ENCODE data around the gene NRG3. TPM values are rescaled to one million over a fixed set of nuclear protein-coding genes. Genes with fewer than 3 reads are reported as not detected.
"Not testable (repeated sequence)": the region's sequence is repeated elsewhere in the genome, so short reads cannot be mapped to it uniquely, and the experiment has no call there.

The NRG3 gene
- total RNA-seq, 1 donor from 2014 or later, result not detected

DNA sequence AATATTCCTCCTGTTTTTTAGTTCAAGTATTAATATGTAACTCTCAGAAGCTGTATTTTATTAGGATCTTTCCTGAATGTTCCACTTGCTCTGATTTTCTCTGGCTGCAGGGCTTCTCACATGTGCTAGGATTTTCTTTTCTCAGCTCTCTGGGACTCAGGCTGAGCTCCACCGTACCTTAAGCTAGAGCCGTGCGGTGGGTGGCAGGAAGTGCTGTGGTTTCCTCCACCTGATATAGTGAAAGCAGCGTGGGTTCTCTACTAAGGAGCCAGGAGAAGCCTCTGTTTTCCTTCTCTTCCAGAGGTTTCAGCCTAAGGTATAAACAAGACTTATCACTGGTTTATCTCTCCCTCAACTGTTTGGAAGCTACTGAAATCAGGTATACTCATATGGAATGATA is 433.6 kb downstream of the NRG3 start:
- DNase-seq (ENCODE audit: low spot score), result no peak
- intact Hi-C loops (cut with micrococcal nuclease), result no loop called here
- Mint-ChIP-seq H3K27ac (no peak overlapping the region), H3K9me3 (peaks cover 6% of the 10 kb centered on the region), H3K27me3 (ENCODE audit: insufficient read depth) (no peaks in the 10 kb centered on the region), H3K4me3 (no peak overlapping the region), H3K36me3 (ENCODE audit: low read depth) (no peaks in the 10 kb centered on the region), H3K4me1 (ENCODE audit: low read depth) (no peaks in the 10 kb centered on the region)

DNA sequence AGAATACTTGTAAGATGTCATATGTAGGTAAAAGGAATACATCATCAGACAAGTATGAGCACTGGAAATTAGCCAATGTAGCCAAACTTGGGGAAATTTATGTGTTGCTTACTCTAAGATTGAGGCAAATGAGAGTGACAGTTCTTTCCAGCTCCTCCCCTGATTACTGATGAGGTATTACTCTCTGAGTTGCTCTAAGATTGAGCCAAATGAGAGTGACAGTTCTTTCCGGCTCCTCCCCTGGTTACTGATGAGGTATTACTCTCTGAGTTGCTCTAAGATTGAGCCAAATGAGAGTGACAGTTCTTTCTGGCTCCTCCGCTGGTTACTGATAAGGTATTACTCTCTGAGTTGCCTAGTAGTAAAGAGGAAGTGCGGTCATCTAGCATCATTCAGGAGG is 435.8 kb downstream of the NRG3 start:
- H3K27ac Mint-ChIP-seq, result no peak overlapping the region
- H3K36me3 Mint-ChIP-seq (ENCODE audit: low read depth), result no peaks in the 10 kb centered on the region
- intact Hi-C loops (cut with micrococcal nuclease), result no loop called here
- peaks cover 6% of the 10 kb centered on the region for H3K9me3 Mint-ChIP-seq
- DNase-seq (ENCODE audit: low spot score), result no peak
- H3K4me1 Mint-ChIP-seq (ENCODE audit: low read depth), result no peaks in the 10 kb centered on the region
- no peaks in the 10 kb centered on the region for H3K27me3 Mint-ChIP-seq (ENCODE audit: insufficient read depth)
- no peak overlapping the region for H3K4me3 Mint-ChIP-seq

DNA sequence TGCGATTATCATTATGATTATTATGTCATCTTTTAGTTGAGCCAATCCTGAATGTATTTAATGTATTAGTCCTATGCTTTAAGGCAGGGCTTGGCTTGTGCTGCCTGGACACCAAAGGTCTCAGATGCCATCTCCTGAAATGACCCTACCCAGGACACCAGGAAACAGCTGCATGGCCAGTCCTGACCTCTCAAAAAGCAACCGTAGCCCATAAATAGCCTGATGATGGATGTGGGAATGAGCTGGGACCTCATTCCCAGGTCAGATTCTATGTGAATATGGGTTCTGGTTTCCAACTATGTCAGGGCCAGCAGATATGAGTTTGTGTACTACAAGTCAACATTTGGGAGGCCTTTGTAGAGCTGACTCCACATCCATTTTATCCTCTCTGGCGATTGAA is 438.4 kb downstream of the NRG3 start:
- H3K36me3 Mint-ChIP-seq (ENCODE audit: low read depth), result no peaks in the 10 kb centered on the region
- intact Hi-C loops (cut with micrococcal nuclease), result no loop called here
- H3K4me3 Mint-ChIP-seq, result no peak overlapping the region
- H3K4me1 Mint-ChIP-seq (ENCODE audit: low read depth), result no peaks in the 10 kb centered on the region
- no peak for DNase-seq (ENCODE audit: low spot score)
- H3K27me3 Mint-ChIP-seq (ENCODE audit: insufficient read depth), result no peaks in the 10 kb centered on the region
- no peak overlapping the region for H3K27ac Mint-ChIP-seq
- peaks cover 6% of the 10 kb centered on the region for H3K9me3 Mint-ChIP-seq

DNA sequence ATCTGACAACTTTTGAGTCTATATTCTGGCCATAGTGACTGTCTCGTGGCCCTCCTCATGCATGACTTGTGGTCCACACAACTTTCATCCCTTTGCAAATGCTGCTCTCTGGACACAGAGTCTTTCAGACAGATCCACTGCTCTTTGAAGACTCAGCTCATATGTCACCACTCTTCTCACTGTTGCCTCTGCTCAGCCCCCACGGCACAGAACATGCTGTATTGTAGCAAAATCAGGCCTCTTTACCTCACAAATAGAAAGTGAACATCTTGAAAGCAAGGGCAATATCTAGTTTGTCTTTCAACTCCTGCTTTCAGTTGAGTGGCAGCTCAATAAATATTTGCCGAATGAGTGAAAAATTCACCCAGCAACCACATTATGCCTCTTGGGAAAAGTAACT is 443.5 kb downstream of the NRG3 start:
- Mint-ChIP-seq H3K36me3 (ENCODE audit: low read depth) (no peaks in the 10 kb centered on the region), H3K4me3 (no peak overlapping the region), H3K27ac (no peak overlapping the region), H3K27me3 (ENCODE audit: insufficient read depth) (no peaks in the 10 kb centered on the region), H3K9me3 (no peaks in the 10 kb centered on the region), H3K4me1 (ENCODE audit: low read depth) (no peaks in the 10 kb centered on the region)
- intact Hi-C loops (cut with micrococcal nuclease), result no loop called here
- no peak for DNase-seq (ENCODE audit: low spot score)

DNA sequence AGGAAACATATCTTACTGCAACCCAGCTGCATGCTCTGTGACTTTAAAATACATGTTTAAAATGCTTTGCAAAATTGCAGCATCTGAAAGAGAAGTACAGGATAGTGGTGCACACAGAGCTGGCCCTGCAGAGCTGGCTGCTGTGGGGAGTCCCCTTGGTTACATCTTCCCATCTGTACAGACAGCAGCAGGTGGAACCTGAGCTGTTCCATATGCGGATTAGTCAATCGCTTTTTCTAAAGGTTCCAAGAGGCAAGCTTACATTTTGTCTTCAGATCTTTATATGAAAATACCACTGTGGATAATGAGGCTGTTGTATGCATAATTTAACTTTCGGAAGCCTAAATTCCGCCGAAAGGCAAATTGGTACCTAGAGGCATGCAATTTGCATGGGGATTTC is 444.1 kb downstream of the NRG3 start:
- no peaks in the 10 kb centered on the region for H3K27me3 Mint-ChIP-seq (ENCODE audit: insufficient read depth)
- no peaks in the 10 kb centered on the region for H3K9me3 Mint-ChIP-seq
- H3K4me3 Mint-ChIP-seq, result no peak overlapping the region
- no peaks in the 10 kb centered on the region for H3K4me1 Mint-ChIP-seq (ENCODE audit: low read depth)
- DNase-seq (ENCODE audit: low spot score), result no peak
- no peak overlapping the region for H3K27ac Mint-ChIP-seq
- intact Hi-C loops (cut with micrococcal nuclease), result no loop called here
- no peaks in the 10 kb centered on the region for H3K36me3 Mint-ChIP-seq (ENCODE audit: low read depth)

DNA sequence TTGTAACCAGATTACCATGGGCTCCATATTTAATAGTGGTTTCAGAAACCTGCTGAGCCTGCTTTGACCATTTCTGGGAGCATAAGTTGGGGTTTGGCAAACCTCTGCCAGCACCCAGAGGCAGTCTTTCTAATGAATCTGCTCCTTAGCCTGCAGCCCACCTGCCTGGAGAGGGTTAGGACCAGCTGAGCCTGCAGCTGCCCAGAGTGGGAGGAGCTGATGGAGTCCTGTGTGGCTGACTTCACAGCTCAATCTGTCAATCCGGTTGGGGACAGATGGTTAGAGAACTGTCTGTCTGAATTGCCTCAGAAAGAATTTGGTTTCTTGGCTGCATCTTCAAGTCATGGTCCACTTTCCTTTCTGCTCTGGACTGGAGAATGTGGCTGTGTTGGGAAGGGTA is 444.6 kb downstream of the NRG3 start:
- intact Hi-C loops (cut with micrococcal nuclease), result no loop called here
- no peak overlapping the region for H3K27ac Mint-ChIP-seq
- H3K27me3 Mint-ChIP-seq (ENCODE audit: insufficient read depth), result no peaks in the 10 kb centered on the region
- H3K4me3 Mint-ChIP-seq, result no peak overlapping the region
- no peak for DNase-seq (ENCODE audit: low spot score)
- H3K9me3 Mint-ChIP-seq, result no peaks in the 10 kb centered on the region
- no peaks in the 10 kb centered on the region for H3K36me3 Mint-ChIP-seq (ENCODE audit: low read depth)
- H3K4me1 Mint-ChIP-seq (ENCODE audit: low read depth), result no peaks in the 10 kb centered on the region

DNA sequence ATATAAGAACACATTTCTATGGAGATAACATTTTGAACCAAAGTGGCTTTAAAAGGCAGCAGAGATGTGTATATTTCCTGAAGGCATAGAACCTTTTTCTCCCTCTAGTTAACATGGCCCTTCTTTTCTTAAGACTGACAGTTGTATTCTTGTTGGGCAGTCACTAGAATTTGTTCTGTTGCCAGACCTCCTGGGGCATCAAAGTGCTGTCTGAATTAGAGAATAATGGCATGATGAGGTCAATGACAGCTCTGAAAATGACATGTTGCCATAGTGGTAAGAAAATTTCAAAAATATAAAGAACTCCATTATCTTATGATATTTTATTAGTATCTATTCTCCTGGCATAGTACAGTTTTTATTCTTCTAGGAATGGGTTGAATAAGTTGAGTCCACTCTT is 446.7 kb downstream of the NRG3 start:
- Mint-ChIP-seq H3K4me1 (ENCODE audit: low read depth) (no peaks in the 10 kb centered on the region), H3K36me3 (ENCODE audit: low read depth) (no peaks in the 10 kb centered on the region), H3K27ac (no peak overlapping the region), H3K9me3 (no peaks in the 10 kb centered on the region), H3K4me3 (no peak overlapping the region), H3K27me3 (ENCODE audit: insufficient read depth) (no peaks in the 10 kb centered on the region)
- intact Hi-C loops (cut with micrococcal nuclease), result no loop called here
- DNase-seq (ENCODE audit: low spot score), result no peak

DNA sequence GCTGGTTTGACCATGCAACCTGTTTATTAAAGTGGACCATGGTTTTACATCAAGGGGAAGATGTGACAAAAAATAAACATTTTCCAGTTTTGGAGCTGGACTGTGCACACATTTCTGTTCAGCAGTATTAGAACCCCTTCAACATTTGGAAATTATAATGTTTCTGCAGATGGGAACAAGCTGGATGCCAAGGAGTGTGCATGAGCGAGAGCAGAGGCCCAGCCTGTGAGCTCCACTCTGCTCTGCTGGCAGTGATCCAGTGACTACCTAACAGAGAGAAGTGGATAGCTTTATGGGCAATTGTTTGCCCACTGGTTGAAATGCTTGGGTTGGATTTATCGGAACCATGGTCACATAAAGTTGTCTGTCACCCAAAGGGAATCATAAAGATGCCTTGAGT is 456.7 kb downstream of the NRG3 start:
- intact Hi-C loops (cut with micrococcal nuclease), result no loop called here
- no peaks in the 10 kb centered on the region for H3K9me3 Mint-ChIP-seq
- H3K27me3 Mint-ChIP-seq (ENCODE audit: insufficient read depth), result no peaks in the 10 kb centered on the region
- no peaks in the 10 kb centered on the region for H3K36me3 Mint-ChIP-seq (ENCODE audit: low read depth)
- no peak for DNase-seq (ENCODE audit: low spot score)
- H3K27ac Mint-ChIP-seq, result no peak overlapping the region
- H3K4me1 Mint-ChIP-seq (ENCODE audit: low read depth), result no peaks in the 10 kb centered on the region
- no peak overlapping the region for H3K4me3 Mint-ChIP-seq

DNA sequence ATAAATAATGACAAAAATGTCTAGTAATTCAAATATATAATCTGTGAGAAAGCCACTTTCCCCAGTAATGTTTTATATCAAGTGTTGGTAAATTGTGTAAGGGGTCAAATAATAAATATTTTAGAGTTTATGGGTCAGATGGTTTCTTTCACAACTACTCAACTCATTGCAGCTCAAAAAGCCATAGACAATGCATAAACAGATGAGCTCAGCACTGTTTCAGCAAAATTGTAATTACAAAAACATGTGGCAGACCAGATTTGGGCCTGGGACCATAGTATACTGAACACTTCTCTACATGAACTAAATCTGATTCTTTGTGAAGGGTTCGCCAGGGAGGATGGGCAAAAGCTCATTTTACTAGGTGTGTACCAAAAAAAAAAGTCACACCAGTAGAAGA is 460.8 kb downstream of the NRG3 start:
- no peak overlapping the region for H3K27ac Mint-ChIP-seq
- no peak overlapping the region for H3K4me3 Mint-ChIP-seq
- no peaks in the 10 kb centered on the region for H3K27me3 Mint-ChIP-seq (ENCODE audit: insufficient read depth)
- intact Hi-C loops (cut with micrococcal nuclease), result no loop called here
- no peaks in the 10 kb centered on the region for H3K36me3 Mint-ChIP-seq (ENCODE audit: low read depth)
- H3K9me3 Mint-ChIP-seq, result peaks cover 5% of the 10 kb centered on the region
- DNase-seq (ENCODE audit: low spot score), result no peak
- no peaks in the 10 kb centered on the region for H3K4me1 Mint-ChIP-seq (ENCODE audit: low read depth)

DNA sequence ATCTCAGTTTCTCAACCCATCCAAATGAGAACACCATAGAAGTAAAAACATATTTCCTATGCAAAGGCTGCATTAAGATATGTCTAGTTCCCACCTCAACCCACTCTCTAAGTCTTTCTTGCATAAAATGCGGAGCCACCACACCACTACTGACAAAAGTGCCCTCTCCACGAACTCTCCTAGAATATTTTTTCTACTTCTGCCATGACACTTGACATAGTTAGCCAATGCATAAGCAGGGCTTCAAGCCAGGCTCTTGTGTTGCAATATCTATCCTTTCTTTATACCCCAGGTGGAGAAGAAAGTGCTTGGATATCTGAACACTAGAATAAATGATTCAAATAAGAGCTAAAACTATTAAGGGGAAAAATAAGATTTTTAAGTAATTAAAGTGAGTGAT is 465.2 kb downstream of the NRG3 start:
- intact Hi-C loops (cut with micrococcal nuclease), result no loop called here
- Mint-ChIP-seq H3K27ac (no peak overlapping the region), H3K36me3 (ENCODE audit: low read depth) (no peaks in the 10 kb centered on the region), H3K9me3 (peaks cover 5% of the 10 kb centered on the region), H3K27me3 (ENCODE audit: insufficient read depth) (no peaks in the 10 kb centered on the region), H3K4me3 (no peak overlapping the region), H3K4me1 (ENCODE audit: low read depth) (no peaks in the 10 kb centered on the region)
- no peak for DNase-seq (ENCODE audit: low spot score)

DNA sequence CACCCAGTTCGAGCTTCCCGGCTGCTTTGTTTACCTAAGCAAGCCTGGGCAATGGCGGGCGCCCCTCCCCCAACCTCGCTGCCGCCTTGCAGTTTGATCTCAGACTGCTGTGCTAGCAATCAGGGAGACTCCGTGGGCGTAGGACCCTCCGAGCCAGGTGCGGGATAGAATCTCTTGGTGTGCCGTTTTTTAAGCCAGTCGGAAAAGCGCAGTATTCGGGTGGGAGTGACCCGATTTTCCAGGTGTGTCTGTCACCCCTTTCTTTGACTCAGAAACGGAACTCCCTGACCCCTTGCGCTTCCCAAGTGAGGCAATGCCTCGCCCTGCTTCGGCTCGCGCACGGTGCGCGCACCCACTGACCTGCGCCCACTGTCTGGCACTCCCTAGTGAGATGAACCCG is 474.6 kb downstream of the NRG3 start:
- H3K4me3 Mint-ChIP-seq; DNase-seq (ENCODE audit: low spot score); H3K27me3 Mint-ChIP-seq (ENCODE audit: insufficient read depth); H3K4me1 Mint-ChIP-seq (ENCODE audit: low read depth); intact Hi-C loops (cut with micrococcal nuclease); H3K27ac Mint-ChIP-seq; H3K36me3 Mint-ChIP-seq (ENCODE audit: low read depth): not testable (repeated sequence)
- peaks cover 15% of the 10 kb centered on the region for H3K9me3 Mint-ChIP-seq

DNA sequence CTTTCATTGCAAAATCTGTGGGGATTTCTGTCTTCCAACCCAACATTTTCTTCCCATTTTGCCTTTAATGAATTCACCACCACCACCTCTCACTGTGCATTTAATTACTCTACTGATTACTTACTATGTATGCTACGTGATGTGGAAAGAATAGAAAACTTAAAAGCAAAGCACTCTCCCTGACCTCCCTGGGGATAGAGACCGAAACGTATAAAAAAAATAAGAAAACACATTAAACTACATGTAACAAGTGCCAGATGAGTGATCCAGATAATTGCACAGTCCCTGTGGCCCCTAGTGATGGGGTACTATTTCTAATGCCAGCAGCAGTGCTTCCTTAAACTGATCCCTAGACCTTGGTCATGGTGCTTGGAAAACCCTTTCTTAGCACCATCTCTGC is 478.4 kb downstream of the NRG3 start:
- no peak overlapping the region for H3K27ac Mint-ChIP-seq
- no peak overlapping the region for H3K4me3 Mint-ChIP-seq
- no peak for DNase-seq (ENCODE audit: low spot score)
- intact Hi-C loops (cut with micrococcal nuclease), result no loop called here
- no peaks in the 10 kb centered on the region for H3K4me1 Mint-ChIP-seq (ENCODE audit: low read depth)
- H3K36me3 Mint-ChIP-seq (ENCODE audit: low read depth), result no peaks in the 10 kb centered on the region
- H3K9me3 Mint-ChIP-seq, result peaks cover 15% of the 10 kb centered on the region
- no peaks in the 10 kb centered on the region for H3K27me3 Mint-ChIP-seq (ENCODE audit: insufficient read depth)

DNA sequence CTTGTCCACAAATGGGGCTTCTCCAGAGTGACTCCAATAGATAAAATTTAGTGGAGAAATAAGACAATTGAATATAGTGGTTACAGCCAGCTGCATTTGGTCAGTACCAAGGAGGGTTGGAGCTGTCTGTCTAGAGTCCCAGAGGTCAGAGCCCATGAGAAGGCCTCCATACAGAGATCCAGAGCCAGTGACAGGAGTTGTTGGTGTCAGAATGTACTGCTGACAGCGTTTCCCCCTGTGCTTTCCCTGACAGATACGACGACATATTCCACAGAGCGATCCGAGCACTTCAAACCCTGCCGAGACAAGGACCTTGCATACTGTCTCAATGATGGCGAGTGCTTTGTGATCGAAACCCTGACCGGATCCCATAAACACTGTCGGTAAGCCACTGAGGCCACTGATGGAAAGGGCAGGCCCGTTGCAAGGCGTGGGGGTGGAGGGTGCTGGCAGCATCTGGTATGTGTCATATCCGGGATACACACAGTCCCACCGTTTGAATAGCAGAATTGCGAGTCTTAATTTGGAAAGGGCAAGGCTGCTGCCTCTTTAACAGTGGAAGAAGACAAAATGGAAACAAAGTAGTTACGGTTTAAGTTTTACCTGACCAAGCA is 483.6 kb downstream of the NRG3 start:
- H3K9me3 Mint-ChIP-seq, result peaks cover under 1% of the 10 kb centered on the region
- no peak overlapping the region for H3K27ac Mint-ChIP-seq
- no peak for DNase-seq (ENCODE audit: low spot score)
- H3K36me3 Mint-ChIP-seq (ENCODE audit: low read depth), result no peaks in the 10 kb centered on the region
- H3K27me3 Mint-ChIP-seq (ENCODE audit: insufficient read depth), result no peaks in the 10 kb centered on the region
- intact Hi-C loops (cut with micrococcal nuclease), result no loop called here
- H3K4me3 Mint-ChIP-seq, result no peak overlapping the region
- H3K4me1 Mint-ChIP-seq (ENCODE audit: low read depth), result no peaks in the 10 kb centered on the region

DNA sequence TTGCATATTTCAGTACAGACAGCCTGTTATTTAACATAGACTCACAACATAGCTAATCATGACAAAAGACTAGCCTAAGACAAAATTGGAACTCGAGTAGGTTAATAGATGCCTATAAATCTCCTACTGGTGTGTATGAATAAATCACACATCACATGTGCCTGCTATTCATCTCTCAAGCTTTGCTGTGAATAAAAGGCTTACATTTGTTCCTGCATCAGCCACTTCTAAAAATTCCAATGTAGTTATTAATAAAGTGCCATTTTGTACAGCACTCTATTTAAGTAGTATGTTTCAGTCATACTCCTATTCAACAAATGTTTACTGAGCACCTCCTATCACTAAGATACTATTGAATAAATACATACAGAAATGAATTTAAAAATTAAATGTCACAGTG is 486.3 kb downstream of the NRG3 start:
- Mint-ChIP-seq H3K9me3 (no peaks in the 10 kb centered on the region), H3K27ac (no peak overlapping the region), H3K4me1 (ENCODE audit: low read depth) (no peaks in the 10 kb centered on the region), H3K36me3 (ENCODE audit: low read depth) (no peaks in the 10 kb centered on the region), H3K27me3 (ENCODE audit: insufficient read depth) (no peaks in the 10 kb centered on the region), H3K4me3 (no peak overlapping the region)
- intact Hi-C loops (cut with micrococcal nuclease), result no loop called here
- no peak for DNase-seq (ENCODE audit: low spot score)

Data from activated T-helper 1 cell treated with anti-CD3 and anti-CD28 coated beads, Interleukin-12 subunit alpha, Interleukin-12 subunit beta, Interleukin-2, Interleukin-4 antibody, amounts not matched to agents 30 ng/mL and 10 ng/mL and 1 ng/mL, durations not matched to agents 14 hours and 24 hours and 36 hours (primary cell).